SU-DHL-6 (cell line): ENCODE measurements around the gene VPS35L.

Experiments used
- CTCF ChIP-seq: fragments of 200-600 bp; sonication (generic); IDR thresholded peaks from one replicate; pipeline ENCODE4 v1.5.1; 2017; ENCODE audit warnings: antibody characterized with exemption, mild to moderate bottlenecking, low read length, moderate library complexity; ENCODE audit not compliant: insufficient read depth, poor library complexity, severe bottlenecking
- EZH2phosphoT487 ChIP-seq: fragments of 200-600 bp; sonication (generic), shearing (Covaris generic); conservative IDR thresholded peaks from 2 replicates; pipeline ENCODE4 v1.6.1; 2018; ENCODE audit warnings: mild to moderate bottlenecking, antibody characterized with exemption, low read length, moderate library complexity, mixed read lengths

GRCh38 chr16:19604911-19605310 is 49.4 kb downstream of the VPS35L start:
- no peak for TF ChIP-seq CTCF
- TF ChIP-seq EZH2phosphoT487 = no peak
